Activated CD4-positive, alpha-beta memory T cell treated with anti-CD3 and anti-CD28 coated beads, Interleukin-2, amount 10 ng/mL, durations not matched to agents 7 days and 5 days (primary cell): ENCODE data around the gene PPP2R5C. TPM values are rescaled to one million over a fixed set of nuclear protein-coding genes. Genes with fewer than 3 reads are reported as not detected.
A peak's percentile ranks its signal among the peaks of the same experiment; 100 is the strongest.

Source experiments
- CTCF ChIA-PET: fragments of 350-600 bp; sonication (Branson Sonifier 250); formaldehyde crosslinking; loops from one replicate; lab custom pipeline; 2021; ENCODE audit warnings: antibody characterized with exemption, inconsistent platforms; lab: Charles Lee
- POLR2A ChIA-PET: fragments of 350-600 bp; sonication (Branson Sonifier 250); formaldehyde crosslinking; loops from one replicate; lab custom pipeline; 2021; ENCODE audit warnings: antibody characterized with exemption; lab: Charles Lee
- DNase-seq: peaks from one replicate; pipeline ENCODE4 v3.0.0-alpha.2; 2020
- H3K27ac Mint-ChIP-seq: one replicate; pipeline ENCODE4 v1.8.0; 2021; ENCODE audit warnings: mild to moderate bottlenecking, mixed read lengths
- H3K27me3 Mint-ChIP-seq: one replicate; pipeline ENCODE4 v1.8.0; 2021; ENCODE audit warnings: mixed read lengths
- H3K36me3 Mint-ChIP-seq: one replicate; pipeline ENCODE4 v1.8.0; 2021; ENCODE audit warnings: low read depth, mixed read lengths
- H3K4me1 Mint-ChIP-seq: one replicate; pipeline ENCODE4 v1.8.0; 2021; ENCODE audit warnings: mixed read lengths
- H3K4me3 Mint-ChIP-seq: one replicate; pipeline ENCODE4 v1.8.0; 2021; ENCODE audit warnings: mild to moderate bottlenecking, mixed read lengths
- H3K9me3 Mint-ChIP-seq: one replicate; pipeline ENCODE4 v1.8.0; 2021; ENCODE audit warnings: mixed read lengths
- total RNA-seq, 2 experiments: library from RNA; stranded (reverse); gene quantifications; one replicate each; pipeline ENCODE4 v1.2.3, GENCODE V29; 2021

PPP2R5C gene
- total RNA-seq, 2 experiments from 2014 or later, result 338 to 348 TPM

- Mint-ChIP-seq H3K27me3 (no peaks in the 10 kb centered on the region), H3K4me1 (no peaks in the 10 kb centered on the region), H3K9me3 (no peaks in the 10 kb centered on the region), H3K27ac (no peak overlapping the region), H3K4me3 (no peak overlapping the region), H3K36me3 (peaks cover 18% of the 10 kb centered on the region)
- CTCF ChIA-PET, result no interaction called here
- DNase-seq, result no peak
- POLR2A ChIA-PET, result no interaction called here
Measured at GRCh38 chr14:101928415-101928841, 166.9 kb downstream of the PPP2R5C start.

- Mint-ChIP-seq H3K4me3 (no peak overlapping the region), H3K27ac (no peak overlapping the region), H3K36me3 (peaks cover 18% of the 10 kb centered on the region), H3K27me3 (no peaks in the 10 kb centered on the region), H3K9me3 (no peaks in the 10 kb centered on the region), H3K4me1 (no peaks in the 10 kb centered on the region)
- ChIA-PET CTCF (no interaction called here), POLR2A (no interaction called here)
- no peak for DNase-seq
Measured at GRCh38 chr14:101929096-101929495, 167.6 kb downstream of the PPP2R5C start.

- DNase-seq, result no peak
- H3K27ac Mint-ChIP-seq, result no peak overlapping the region
- ChIA-PET CTCF (no interaction called here), POLR2A (no interaction called here)
- H3K9me3 Mint-ChIP-seq, result no peaks in the 10 kb centered on the region
- H3K27me3 Mint-ChIP-seq, result no peaks in the 10 kb centered on the region
- H3K36me3 Mint-ChIP-seq, result peaks cover 15% of the 10 kb centered on the region
- H3K4me1 Mint-ChIP-seq, result no peaks in the 10 kb centered on the region
- H3K4me3 Mint-ChIP-seq, result no peak overlapping the region
Measured at GRCh38 chr14:101929946-101930345, 168.4 kb downstream of the PPP2R5C start.

- H3K27me3 Mint-ChIP-seq, result peaks cover 2% of the 10 kb centered on the region
- no peak overlapping the region for H3K27ac Mint-ChIP-seq
- peaks cover 6% of the 10 kb centered on the region for H3K36me3 Mint-ChIP-seq
- no peaks in the 10 kb centered on the region for H3K9me3 Mint-ChIP-seq
- POLR2A ChIA-PET, result no interaction called here
- no peak overlapping the region for H3K4me3 Mint-ChIP-seq
- CTCF ChIA-PET, result no interaction called here
- no peak for DNase-seq
- H3K4me1 Mint-ChIP-seq, result no peaks in the 10 kb centered on the region
Measured at GRCh38 chr14:101932673-101933072, 171.2 kb downstream of the PPP2R5C start.

- CTCF ChIA-PET, result no interaction called here
- DNase-seq, result no peak
- Mint-ChIP-seq H3K27ac (no peak overlapping the region), H3K27me3 (peaks cover 2% of the 10 kb centered on the region), H3K36me3 (peaks cover 6% of the 10 kb centered on the region), H3K4me3 (no peak overlapping the region), H3K4me1 (no peaks in the 10 kb centered on the region), H3K9me3 (no peaks in the 10 kb centered on the region)
- POLR2A ChIA-PET, result interaction anchor here (0.7 to 1.8 kb wide), 3 partner anchors 10 to 109 kb away, joined by 3 to 8 read pairs (median 4); no protein-coding TSS in a partner anchor
Measured at GRCh38 chr14:101933209-101933608, 171.7 kb downstream of the PPP2R5C start.

GRCh38 chr14:101934601-101935150, 173.2 kb downstream of the PPP2R5C start:
- no peak overlapping the region for H3K27ac Mint-ChIP-seq
- DNase-seq, result no peak
- no peak overlapping the region for H3K4me3 Mint-ChIP-seq
- CTCF ChIA-PET, result no interaction called here
- POLR2A ChIA-PET, result interaction anchor here (0.6 to 1.8 kb wide), 3 partner anchors 9 to 174 kb away, joined by 3 to 8 read pairs (median 3); no protein-coding TSS in a partner anchor
- H3K9me3 Mint-ChIP-seq, result no peaks in the 10 kb centered on the region
- H3K27me3 Mint-ChIP-seq, result peaks cover 10% of the 10 kb centered on the region
- peaks cover 5% of the 10 kb centered on the region for H3K4me1 Mint-ChIP-seq
- H3K36me3 Mint-ChIP-seq, result no peaks in the 10 kb centered on the region

GRCh38 chr14:101937926-101938767, 176.6 kb downstream of the PPP2R5C start:
- Mint-ChIP-seq H3K4me1 (peaks cover 5% of the 10 kb centered on the region), H3K4me3 (no peak overlapping the region), H3K36me3 (no peaks in the 10 kb centered on the region), H3K9me3 (no peaks in the 10 kb centered on the region), H3K27ac (no peak overlapping the region), H3K27me3 (peaks cover 24% of the 10 kb centered on the region)
- ChIA-PET POLR2A (no interaction called here), CTCF (no interaction called here)
- no peak for DNase-seq

GRCh38 chr14:101939646-101940170, 178.2 kb downstream of the PPP2R5C start:
- Mint-ChIP-seq H3K9me3 (no peaks in the 10 kb centered on the region), H3K27me3 (peaks cover 33% of the 10 kb centered on the region), H3K4me1 (peaks cover 5% of the 10 kb centered on the region), H3K27ac (no peak overlapping the region), H3K36me3 (no peaks in the 10 kb centered on the region), H3K4me3 (no peak overlapping the region)
- ChIA-PET CTCF (no interaction called here), POLR2A (no interaction called here)
- DNase-seq, result no peak

GRCh38 chr14:101944451-101944850, 182.9 kb downstream of the PPP2R5C start:
- CTCF ChIA-PET, result no interaction called here
- Mint-ChIP-seq H3K4me1 (peaks cover 20% of the 10 kb centered on the region), H3K27ac (no peak overlapping the region)

GRCh38 chr14:101945171-101945570, 183.7 kb downstream of the PPP2R5C start:
- Mint-ChIP-seq H3K4me1 (peaks cover 21% of the 10 kb centered on the region), H3K9me3 (no peaks in the 10 kb centered on the region), H3K27ac (no peak overlapping the region), H3K36me3 (no peaks in the 10 kb centered on the region), H3K4me3 (peak overlapping the region; percentile 15), H3K27me3 (peaks cover 31% of the 10 kb centered on the region)
- ChIA-PET POLR2A (interaction anchor here (1.4 kb wide), 1 partner anchor 135 kb away, joined by 4 read pairs; no protein-coding TSS in a partner anchor), CTCF (no interaction called here)
- no peak for DNase-seq

More at GRCh38 chr14:101944451-101944850, 182.9 kb downstream of the PPP2R5C start:
- DNase-seq, result no peak
- H3K27me3 Mint-ChIP-seq, result peaks cover 31% of the 10 kb centered on the region
- H3K9me3 Mint-ChIP-seq, result no peaks in the 10 kb centered on the region
- no peak overlapping the region for H3K4me3 Mint-ChIP-seq
- H3K36me3 Mint-ChIP-seq, result no peaks in the 10 kb centered on the region
- POLR2A ChIA-PET, result interaction anchor here (1.4 kb wide), 1 partner anchor 134 kb away, joined by 4 read pairs; no protein-coding TSS in a partner anchor

GRCh38 chr14:101947577-101947903, 186.0 kb downstream of the PPP2R5C start:
- Mint-ChIP-seq H3K36me3 (no peaks in the 10 kb centered on the region), H3K4me3 (peak overlapping the region; percentile 89), H3K27me3 (peaks cover 21% of the 10 kb centered on the region), H3K4me1 (peaks cover 26% of the 10 kb centered on the region), H3K27ac (peak overlapping the region; percentile 85), H3K9me3 (no peaks in the 10 kb centered on the region)
- POLR2A ChIA-PET, result interaction anchor here (0.6 to 3.5 kb wide), 8 partner anchors 11 to 240 kb away, joined by 3 to 28 read pairs (median 9); partner anchors contain the start of genes DYNC1H1 and WDR20
- CTCF ChIA-PET, result interaction anchor here (0.5 to 2.0 kb wide), 6 partner anchors 13 to 1444 kb away, joined by 3 to 24 read pairs (median 4); no protein-coding TSS in a partner anchor
- no peak for DNase-seq

- H3K4me3 Mint-ChIP-seq, result peak overlapping the region; percentile 89
- POLR2A ChIA-PET, result interaction anchor here (0.6 to 3.5 kb wide), 21 partner anchors 10 to 414 kb away, joined by 3 to 28 read pairs (median 5); partner anchors contain the start of genes CINP, DYNC1H1, TECPR2 and WDR20
- CTCF ChIA-PET, result interaction anchor here (0.5 to 2.0 kb wide), 14 partner anchors 9 to 1443 kb away, joined by 3 to 24 read pairs (median 4); no protein-coding TSS in a partner anchor
- peaks cover 18% of the 10 kb centered on the region for H3K27me3 Mint-ChIP-seq
- no peaks in the 10 kb centered on the region for H3K36me3 Mint-ChIP-seq
- peak overlapping the region; percentile 85 for H3K27ac Mint-ChIP-seq
- H3K4me1 Mint-ChIP-seq, result peaks cover 26% of the 10 kb centered on the region
- no peaks in the 10 kb centered on the region for H3K9me3 Mint-ChIP-seq
- peak; percentile 100 for DNase-seq
Measured at GRCh38 chr14:101947904-101948665, 186.6 kb downstream of the PPP2R5C start.
